ENCODE data around the gene ISM2.

DNA sequence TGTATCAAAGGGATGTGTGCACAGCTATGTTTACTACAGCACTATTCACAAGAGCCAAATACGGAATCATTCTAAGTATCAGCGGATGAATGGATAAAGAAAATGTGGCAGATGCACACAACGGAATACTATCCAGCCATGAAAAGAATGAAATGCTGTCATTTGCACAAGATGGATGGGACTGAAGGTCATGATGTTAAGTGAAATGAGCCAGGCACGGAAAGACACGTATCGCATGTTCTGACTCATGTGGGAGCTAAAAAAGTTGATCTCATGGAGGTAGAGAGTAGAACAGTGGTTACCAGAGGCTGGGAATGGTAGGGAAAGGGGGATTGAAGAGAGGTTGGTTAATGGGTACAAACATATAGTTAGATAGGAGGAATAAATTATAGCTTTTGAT lies 25.9 kb upstream of the ISM2 start:
- TF ChIP-seq CHD2 (IDR thresholded peaks at IDR 0.05; ENCODE audit: low read length, partially characterized antibody) (no peak), TAF1 (IDR thresholded peaks at IDR 0.05; ENCODE audit: borderline replicate concordance, low read depth, low read length) (no peak), FOXM1 (IDR thresholded peaks at IDR 0.05; ENCODE audit: low read depth) (no peak), NFIC (IDR thresholded peaks at IDR 0.05; ENCODE audit: borderline replicate concordance) (no peak), GABPA (IDR thresholded peaks at IDR 0.05; ENCODE audit: low read depth) (no peak), FOSL2 (IDR thresholded peaks at IDR 0.05; ENCODE audit: borderline replicate concordance, low read depth) (no peak), TEAD4 (IDR thresholded peaks at IDR 0.05; ENCODE audit: borderline replicate concordance, insufficient read depth) (no peak), TCF12 (IDR thresholded peaks at IDR 0.05) (no peak), RAD21 (IDR thresholded peaks at IDR 0.05; ENCODE audit: low read length) (no peak), ELF1 (IDR thresholded peaks at IDR 0.05) (no peak)
- TF ChIP-seq, protein P1, sequence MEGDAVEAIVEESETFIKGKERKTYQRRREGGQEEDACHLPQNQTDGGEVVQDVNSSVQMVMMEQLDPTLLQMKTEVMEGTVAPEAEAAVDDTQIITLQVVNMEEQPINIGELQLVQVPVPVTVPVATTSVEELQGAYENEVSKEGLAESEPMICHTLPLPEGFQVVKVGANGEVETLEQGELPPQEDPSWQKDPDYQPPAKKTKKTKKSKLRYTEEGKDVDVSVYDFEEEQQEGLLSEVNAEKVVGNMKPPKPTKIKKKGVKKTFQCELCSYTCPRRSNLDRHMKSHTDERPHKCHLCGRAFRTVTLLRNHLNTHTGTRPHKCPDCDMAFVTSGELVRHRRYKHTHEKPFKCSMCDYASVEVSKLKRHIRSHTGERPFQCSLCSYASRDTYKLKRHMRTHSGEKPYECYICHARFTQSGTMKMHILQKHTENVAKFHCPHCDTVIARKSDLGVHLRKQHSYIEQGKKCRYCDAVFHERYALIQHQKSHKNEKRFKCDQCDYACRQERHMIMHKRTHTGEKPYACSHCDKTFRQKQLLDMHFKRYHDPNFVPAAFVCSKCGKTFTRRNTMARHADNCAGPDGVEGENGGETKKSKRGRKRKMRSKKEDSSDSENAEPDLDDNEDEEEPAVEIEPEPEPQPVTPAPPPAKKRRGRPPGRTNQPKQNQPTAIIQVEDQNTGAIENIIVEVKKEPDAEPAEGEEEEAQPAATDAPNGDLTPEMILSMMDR (IDR thresholded peaks at IDR 0.05) = no peak
- TF ChIP-seq, protein P2, sequence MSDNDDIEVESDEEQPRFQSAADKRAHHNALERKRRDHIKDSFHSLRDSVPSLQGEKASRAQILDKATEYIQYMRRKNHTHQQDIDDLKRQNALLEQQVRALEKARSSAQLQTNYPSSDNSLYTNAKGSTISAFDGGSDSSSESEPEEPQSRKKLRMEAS (IDR thresholded peaks at IDR 0.05; ENCODE audit: low read depth) = no peak
